ENCODE data around the gene C8G.

Gene C8G

GRCh38 chr9:136971746-136972145 lies 26.7 kb downstream of the C8G start:
- no peak for DNase-seq

- DNase-seq, result no peak
Measured at GRCh38 chr9:136972335-136972734, 27.3 kb downstream of the C8G start.

DNA sequence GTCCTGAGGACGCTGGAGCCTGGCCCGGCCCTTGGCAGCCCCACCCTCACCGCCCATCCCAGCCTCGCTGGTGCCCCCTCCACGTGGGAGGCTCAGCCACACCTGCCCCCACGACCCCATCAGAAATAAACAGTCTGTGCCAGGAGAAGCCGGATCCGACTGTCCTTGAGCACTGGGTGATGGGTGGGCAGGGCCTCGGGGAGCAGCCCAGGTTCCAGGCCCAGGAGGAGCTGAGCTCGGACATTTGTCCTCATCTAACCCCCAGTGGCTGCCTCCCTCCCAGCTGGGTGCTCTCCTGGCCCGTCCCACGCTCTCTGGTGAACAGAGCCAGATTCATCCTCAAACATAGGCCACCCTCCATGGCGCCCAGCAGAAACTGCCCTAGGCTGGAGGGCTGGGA lies 27.7 kb downstream of the C8G start:
- no peak for DNase-seq

GRCh38 chr9:136973618-136974617 lies 28.9 kb downstream of the C8G start:
- no peak for DNase-seq

DNA sequence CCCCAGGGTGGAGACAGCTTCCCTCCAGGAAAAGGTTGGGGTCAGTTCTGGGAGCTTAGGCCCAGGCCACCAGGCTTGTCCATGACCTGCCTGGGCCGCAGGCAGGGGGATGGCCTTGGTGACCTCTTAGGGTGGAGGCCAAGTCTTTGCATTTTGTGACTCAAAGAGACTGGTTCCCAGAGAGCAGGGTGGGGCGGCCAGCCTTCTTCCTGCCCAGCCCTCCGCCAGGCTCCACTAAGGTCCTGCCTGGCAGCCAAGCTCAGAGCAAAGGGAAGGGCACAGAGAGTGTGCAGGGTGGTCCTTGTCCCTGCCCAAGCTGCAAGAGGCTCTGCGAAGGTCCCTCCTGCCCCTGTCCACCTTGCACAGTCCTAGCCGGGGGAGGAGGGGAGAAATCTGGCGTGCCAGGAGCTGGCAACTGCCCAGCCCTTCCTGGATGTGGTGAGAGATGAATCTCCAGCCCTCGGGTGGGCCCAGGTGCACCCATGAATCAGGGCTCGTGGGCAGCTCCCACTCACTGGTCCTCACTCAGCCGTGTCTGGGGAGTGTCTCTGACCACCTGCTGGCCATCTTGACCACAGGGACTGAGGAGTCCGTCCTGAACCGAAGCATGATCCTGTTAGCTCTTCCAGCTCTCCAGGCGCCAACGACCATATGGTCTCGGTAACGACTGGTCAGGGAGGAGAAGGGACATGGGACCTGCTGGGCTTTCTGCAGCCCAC lies 29.9 kb downstream of the C8G start:
- no peak for DNase-seq

GRCh38 chr9:136975644-136976043 lies 30.6 kb downstream of the C8G start:
- DNase-seq, result no peak

DNA sequence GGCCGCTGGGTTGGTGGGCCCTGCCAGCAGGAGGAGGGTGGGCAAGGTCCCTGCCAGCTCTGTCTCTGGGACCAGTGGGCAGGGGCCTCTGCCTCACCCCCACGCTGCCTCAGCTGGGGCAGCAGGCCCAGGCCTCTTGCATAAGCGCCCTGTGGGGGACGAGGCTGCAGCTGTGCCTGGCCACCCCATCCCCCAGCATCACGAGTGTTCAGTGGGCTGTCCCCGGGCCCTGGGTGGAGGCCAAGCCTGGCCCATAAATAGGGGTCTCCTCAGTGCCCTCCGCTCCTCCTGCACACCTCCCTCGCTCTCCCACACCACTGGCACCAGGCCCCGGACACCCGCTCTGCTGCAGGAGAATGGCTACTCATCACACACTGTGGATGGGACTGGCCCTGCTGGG lies 32.2 kb downstream of the C8G start, which contains the start of gene PTGDS:
TSS of gene PTGDS (plus strand) at position 282 of the 400 bp plus-strand sequence. CDS start at position 357, 75 bp downstream.
- DNase-seq, result no peak

DNA sequence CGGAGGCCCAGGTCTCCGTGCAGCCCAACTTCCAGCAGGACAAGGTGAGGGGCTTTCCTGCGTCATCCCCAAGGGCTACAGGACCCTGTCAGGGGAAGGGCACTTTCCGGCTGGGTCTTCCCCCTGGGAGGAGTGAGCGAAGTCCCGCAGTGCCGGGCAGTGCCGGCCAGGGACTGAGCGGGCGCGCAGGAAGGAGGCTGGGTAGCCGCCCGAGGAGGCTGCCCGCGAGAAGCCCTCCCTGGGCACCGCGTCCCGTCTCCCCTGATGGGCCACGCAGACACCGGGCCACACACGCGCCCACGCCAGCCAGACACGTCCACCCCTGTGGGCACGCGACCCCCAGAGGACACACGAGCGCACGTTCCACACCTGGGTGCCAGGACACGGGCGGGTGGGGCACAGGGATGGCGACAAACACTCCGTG lies 32.6 kb downstream of the C8G start:
- DNase-seq, result no peak

DNA sequence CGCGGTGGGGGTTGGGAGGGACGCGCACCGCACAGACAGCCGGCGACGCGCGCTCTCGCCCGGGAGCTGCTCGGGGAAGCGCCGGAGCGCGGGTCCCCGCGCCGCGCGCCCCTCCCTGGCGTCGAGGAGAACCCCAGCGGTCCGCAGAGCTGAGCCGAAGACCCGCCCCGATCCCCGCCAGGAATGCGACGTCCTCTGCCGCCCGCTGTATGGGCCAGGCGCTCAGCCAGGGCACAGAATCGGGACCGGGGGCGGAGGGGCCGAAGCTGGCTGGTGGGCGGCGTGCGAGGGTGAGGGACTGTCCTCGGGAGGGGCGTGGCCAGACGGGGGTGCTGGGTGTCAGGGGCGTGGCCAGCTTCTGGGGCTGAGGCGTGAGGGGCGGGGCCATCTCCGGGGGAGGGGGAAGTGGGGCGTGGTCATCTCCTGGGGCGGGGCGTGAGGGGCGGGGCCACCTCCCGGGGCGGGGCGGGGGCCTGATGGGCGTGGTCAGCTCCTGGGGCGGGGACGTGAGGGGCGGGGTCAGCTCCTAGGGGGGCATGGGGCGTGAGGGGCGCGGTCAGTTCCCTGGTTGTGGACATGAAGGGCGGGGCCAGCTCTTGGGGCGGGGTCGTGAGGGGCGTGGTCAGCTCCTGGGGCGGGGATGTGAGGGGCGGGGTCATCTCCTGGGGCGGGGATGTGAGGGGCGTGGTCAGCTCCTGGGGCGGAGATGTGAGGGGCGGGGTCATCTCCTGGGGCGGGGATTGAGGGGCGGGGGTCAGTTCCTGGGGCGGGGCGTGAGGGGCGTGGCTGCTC lies 33.2 kb downstream of the C8G start:
- no peak for DNase-seq

DNA sequence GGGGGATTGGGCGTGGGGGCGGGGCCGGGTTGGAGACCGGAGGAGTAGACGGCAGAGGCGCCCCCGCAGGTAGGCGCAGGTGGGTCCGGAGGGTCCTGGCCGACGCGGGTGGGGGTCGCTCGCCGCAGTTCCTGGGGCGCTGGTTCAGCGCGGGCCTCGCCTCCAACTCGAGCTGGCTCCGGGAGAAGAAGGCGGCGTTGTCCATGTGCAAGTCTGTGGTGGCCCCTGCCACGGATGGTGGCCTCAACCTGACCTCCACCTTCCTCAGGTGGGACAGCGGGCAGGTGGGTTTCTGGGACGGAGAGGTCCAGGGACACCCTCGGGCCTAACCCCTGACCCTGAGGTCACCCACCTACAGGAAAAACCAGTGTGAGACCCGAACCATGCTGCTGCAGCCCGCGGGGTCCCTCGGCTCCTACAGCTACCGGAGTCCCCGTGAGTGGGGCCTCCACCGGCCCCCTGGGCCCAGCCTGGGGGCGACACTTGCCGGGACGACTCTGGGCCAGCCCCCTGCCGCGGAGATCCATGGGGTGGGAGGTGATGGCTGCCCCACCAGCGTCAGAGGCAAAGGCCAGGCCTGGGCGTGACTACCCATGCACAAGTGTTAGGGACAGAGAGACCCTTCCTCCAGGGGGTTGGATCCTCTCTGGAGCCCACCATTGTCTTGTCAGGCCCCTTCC lies 34.0 kb downstream of the C8G start:
- DNase-seq, result no peak

DNA sequence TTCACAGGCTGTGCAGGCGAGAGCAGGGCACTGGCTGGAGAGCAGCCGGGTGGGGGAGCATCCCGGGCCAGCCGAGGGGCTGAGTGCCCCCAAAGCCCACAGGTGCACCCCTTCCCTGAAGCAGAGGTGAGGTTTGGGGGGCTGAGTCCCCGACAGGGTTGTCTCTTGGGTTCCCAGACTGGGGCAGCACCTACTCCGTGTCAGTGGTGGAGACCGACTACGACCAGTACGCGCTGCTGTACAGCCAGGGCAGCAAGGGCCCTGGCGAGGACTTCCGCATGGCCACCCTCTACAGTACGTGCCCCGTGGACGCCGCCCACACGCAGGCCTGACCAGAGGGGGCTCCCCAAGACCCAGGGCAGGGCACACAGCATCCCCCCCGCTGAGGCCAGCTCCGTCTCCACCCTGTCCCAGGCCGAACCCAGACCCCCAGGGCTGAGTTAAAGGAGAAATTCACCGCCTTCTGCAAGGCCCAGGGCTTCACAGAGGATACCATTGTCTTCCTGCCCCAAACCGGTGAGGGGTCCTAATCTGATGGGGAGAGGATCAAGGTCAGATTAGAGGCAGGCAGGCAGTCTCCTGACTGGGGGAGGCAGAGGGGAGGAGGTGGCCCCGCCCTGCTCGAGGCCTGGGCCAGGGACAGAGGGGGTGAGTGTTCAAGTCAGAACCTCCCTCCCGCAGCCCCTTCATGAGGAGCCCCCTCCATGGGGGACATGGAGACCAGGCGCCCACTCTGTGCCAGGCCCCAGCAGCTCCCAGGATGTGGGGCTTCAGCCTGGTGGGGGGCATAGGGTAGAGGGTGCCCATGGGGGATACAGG lies 34.9 kb downstream of the C8G start:
- DNase-seq, result no peak

DNA sequence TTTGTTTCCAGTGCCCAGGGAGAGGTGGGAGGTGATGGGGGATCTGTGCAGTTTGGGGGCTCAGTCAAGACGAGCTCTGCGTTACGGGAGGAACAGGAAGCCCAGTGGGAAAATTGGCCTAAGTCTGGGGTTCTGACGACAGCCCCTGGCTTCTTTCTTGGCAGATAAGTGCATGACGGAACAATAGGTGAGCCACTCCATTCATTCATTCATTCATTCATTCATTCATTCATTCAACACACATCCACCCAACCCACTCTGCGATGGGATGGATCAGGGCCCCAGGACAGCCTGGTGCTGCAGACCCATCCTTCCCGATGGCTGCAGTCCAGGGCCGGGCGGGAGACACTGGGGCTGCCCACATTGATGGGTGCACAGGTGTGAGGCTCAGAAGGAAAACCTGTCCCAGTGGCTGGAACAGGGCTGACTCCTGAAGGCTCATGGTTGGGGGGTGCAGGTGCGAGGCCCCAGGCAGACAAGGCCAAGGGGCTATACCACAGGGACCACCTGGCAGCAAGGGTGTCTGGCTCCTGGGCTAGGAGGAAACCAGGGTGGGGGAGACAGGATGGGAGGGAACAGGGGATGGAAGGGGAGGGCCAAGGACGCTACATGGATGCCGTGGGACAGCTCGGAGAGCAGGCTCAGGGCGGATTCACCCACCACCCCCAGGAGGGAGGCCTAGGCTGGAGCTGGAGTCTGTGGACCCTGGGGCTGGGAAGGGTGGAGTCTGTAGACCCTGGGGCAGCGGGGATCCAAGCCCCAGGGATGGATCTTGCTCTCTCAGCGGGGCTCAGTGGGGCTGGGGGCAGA lies 35.8 kb downstream of the C8G start:
- no peak for DNase-seq

GRCh38 chr9:136981588-136982231 lies 36.7 kb downstream of the C8G start:
- DNase-seq, result no peak

DNA sequence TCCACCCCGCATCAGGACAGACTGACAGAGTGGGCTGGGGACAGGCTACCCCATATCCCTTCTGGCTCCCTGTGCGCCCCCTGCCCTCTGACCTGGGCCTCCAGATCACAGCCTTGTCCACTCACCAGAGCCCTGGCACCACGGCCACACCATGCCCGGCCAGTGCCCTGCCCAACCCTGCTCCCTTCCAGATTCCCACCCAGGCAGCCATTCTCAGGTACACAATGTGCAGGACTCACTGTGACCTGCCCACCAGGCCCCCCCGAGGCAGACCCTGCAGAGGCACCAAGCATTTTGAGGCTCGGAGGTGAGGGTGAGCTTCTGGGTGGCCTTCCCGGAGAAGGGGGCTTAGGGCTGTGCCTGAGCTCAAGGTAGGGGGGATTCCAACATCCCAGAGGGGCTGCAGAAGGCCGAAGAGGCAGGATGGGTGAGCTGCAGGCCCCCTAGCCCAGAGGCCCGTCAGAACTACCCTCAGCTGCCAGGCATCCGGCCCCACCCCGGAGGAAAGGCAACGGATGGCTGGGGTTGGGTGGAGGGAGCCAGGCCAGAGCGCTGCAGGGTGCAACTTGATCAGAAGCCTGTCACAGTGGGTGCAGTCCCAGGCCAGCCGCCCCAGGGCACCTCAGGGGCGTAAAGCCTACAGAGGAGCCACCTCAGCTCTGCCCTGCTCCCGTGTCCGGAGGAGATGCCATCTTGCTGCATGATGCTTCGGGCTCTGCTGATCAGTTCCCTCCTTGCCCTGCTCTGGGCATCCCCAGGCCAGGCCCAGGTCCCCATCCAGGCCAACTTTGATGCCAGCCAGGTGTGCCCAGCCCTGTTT lies 37.4 kb downstream of the C8G start, which contains the start of gene LCNL1:
TSS of gene LCNL1 (plus strand) at position 762 of the 820 bp plus-strand sequence. CDS start 594 bp downstream, outside the sequence.
- DNase-seq, result no peak

GRCh38 chr9:136983167-136983566 lies 38.1 kb downstream of the C8G start:
- DNase-seq, result no peak

- no peak for DNase-seq
Measured at GRCh38 chr9:136983656-136984314, 38.7 kb downstream of the C8G start.

DNA sequence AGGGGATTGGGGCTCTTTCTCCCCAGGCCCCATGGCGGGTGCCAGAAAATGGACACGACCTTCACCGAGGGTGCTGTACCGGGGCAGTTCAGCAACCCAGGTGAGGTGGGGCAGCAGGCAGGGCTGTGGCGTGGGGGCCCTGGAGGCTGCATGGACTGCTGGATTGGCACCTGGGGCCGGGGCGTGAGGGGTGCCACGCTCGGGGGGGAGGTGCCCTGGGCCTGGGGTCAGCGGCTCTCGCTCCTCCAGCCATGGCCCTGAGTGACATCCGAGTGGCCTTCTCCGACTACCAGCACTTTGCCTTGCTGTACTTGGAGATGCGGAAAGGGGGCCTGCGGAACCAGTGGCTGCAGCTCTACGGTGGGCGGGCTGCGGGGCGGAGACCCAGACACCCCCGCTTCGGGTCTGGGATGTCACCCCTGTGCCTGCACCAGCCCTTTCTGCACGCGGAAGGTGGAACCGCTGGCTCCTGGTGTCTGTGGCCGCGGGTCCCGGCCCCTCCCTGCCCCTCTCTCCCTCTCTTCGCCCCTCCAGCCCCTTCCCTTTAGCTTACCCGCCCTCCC lies 39.5 kb downstream of the C8G start:
- no peak for DNase-seq

DNA sequence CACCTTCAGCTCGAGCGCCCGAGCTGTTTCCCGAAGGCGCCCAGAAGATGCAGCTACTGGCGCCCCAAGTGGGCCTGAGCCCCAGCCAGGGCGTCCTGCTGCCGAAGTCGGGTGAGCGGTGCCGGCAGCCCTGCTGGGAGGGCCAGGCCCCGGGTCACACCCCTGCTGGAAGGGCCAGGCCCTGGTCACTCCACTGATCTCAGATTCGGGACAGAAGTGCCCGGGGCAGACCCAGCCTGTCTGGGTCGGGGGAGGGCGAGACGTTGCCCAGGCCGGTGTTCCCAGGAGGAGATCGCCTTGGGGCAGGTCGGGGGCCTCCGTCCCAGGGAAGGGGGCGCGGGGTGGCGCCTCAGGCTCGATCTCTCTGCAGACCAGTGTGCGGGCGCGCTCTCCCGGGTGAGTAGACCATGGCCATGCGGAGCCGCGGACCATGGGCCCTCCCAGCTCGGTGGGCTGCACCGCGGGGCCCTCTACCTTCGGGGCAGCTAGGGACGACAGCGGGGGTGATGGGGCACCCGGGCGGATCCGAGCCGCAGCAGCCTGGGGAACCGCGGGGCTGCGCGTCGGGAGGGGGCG lies 40.1 kb downstream of the C8G start:
- DNase-seq, result no peak
